T47D (cell line): ENCODE results near the gene LCP2.

Experiments
- DNase-seq, 2 experiments: peaks; one replicate each; pipeline versions ENCODE4 v3.0.0 to v3.0.0-alpha.2; 2011 to 2012; ENCODE audit warnings: low read depth in 1 of 2, low spot score in 1 of 2
- JUND ChIP-seq: IDR thresholded peaks from 2 replicates; pipeline ENCODE4 v1.6.1; 2012; ENCODE audit warnings: low read depth
- in situ Hi-C: cut with HindIII; loops from 2 replicates; pipeline ENCODE4 v1.10.0; 2016; ENCODE audit warnings: low sequenced_read_pairs, low pct_unique_long_range_greater_than_20kb

The LCP2 gene

DNA sequence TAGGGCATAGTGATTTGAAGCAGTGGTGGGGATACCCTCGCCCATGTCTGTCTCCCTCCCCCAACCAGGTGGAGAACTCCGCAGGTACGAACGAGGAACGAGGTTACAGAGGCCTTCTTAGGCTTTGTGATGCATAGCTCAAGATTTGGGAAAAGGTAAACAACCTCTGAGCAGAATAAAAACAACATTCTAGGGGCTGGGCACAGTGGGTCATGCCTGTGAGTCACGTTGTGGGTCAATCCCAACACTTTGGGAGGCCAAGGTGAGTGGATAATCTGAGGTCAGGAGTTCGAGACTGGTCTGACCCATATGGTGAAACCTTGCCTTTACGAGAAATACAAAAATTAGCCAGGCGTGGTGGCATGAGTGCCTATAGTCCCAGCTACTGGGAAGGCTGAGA is 3.6 kb upstream of the LCP2 start:
- in situ Hi-C loops = no loop called here
- no peak for DNase-seq
- TF ChIP-seq JUND = no peak

DNA sequence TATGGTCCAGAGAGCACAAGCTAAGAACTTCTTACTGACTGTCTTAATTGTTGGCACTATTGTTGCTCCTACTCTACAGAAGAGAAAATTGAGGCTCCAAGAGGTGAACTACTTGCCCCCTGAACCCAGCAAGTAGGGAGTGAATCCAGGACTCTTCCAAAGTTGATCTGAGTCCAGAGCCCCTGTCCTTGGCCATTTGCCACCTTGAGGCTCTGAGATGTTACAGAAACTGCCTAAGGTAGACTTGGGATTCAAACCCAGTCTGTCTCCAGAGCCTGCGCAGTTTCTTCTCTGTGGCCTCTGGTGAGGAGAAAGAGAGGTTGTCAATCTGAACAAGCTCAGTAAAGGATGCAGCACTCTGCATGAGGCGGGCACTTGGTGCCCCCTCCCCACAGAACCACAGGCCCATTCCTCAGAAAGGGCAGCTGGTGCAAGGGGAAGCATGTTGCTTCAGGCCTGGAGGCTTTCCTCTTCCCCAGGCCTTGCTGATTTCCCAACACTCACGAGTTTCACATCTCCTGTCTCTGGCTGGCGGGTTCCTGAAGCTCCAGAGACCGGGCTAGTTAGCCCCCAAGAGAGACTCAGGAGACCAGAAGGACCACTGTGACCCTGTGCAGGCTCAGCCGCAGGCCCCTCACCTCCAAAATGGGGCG is 2.9 kb upstream of the LCP2 start:
- in situ Hi-C loops = no loop called here
- no peak for TF ChIP-seq JUND
- DNase-seq = no peak

- TF ChIP-seq JUND = no peak
- in situ Hi-C loops = no loop called here
- DNase-seq = no peak
Measured at GRCh38 chr5:170296935-170297588, 515 bp downstream of the LCP2 start.

- in situ Hi-C loops = no loop called here
- no peak for TF ChIP-seq JUND
Measured at GRCh38 chr5:170296036-170296934, 1.3 kb downstream of the LCP2 start.

DNA sequence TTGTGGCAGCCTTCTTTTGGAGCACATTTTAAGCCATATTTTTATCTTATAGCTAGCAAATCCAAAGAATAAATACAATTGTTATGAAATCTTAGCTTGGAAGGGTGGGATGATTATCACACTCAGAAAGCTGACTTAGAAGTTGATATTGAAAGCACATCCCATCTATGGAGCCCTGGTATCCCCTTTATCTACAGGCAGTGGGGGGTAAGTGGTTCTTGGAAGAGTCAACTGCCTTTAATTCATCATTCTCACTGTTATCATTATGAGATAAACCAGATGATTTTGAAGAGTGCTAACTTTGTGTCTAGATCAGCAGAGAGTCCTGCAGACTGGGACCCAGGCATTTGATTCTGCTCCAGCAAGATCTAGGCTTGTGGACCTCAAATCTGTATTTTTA is 3.0 kb downstream of the LCP2 start:
- no peak for DNase-seq
- in situ Hi-C loops = no loop called here
- TF ChIP-seq JUND = no peak

More at GRCh38 chr5:170296036-170296934, 1.3 kb downstream of the LCP2 start:
- DNase-seq = no peak

DNA sequence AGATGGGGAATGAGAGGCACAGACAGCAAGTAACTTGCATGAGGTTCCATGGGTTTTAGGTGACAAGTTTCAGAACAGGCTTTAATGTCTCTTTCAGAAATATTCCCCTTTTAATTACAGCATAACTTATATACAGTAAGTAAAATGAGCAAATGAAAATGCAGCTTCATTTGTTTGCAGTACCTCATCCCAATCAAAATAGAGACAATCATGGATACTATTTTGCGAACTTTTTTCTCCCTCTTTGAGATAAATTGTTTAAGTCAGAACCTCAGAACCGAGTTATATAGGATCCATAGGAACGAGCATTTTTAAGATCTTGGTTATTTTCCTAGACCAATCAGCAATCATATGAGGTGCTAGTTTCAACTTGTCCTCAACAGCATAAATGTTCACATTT is 3.5 kb downstream of the LCP2 start:
- DNase-seq = no peak
- TF ChIP-seq JUND = no peak
- in situ Hi-C loops = no loop called here

DNA sequence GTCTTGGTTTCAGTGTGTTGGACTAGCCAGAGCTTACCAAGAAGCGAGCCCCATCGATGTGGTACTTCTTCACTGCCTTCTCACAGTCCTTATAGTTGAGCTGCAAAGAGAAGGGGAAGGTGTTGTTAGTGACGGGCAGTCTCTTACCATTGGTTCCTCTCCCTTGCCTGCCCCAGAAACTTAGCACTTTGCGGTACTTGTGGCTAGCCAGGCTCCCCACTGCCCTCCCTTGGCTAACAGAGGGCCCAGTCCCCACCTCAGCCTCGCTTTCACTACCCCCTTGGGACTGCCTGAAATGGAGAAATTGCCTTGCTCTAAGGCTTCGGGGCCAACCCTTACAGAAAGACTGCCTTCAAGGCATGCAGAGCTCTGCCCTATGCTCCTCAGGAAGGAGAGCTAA is 4.3 kb downstream of the LCP2 start:
- DNase-seq = no peak
- TF ChIP-seq JUND = no peak
- in situ Hi-C loops = no loop called here

DNA sequence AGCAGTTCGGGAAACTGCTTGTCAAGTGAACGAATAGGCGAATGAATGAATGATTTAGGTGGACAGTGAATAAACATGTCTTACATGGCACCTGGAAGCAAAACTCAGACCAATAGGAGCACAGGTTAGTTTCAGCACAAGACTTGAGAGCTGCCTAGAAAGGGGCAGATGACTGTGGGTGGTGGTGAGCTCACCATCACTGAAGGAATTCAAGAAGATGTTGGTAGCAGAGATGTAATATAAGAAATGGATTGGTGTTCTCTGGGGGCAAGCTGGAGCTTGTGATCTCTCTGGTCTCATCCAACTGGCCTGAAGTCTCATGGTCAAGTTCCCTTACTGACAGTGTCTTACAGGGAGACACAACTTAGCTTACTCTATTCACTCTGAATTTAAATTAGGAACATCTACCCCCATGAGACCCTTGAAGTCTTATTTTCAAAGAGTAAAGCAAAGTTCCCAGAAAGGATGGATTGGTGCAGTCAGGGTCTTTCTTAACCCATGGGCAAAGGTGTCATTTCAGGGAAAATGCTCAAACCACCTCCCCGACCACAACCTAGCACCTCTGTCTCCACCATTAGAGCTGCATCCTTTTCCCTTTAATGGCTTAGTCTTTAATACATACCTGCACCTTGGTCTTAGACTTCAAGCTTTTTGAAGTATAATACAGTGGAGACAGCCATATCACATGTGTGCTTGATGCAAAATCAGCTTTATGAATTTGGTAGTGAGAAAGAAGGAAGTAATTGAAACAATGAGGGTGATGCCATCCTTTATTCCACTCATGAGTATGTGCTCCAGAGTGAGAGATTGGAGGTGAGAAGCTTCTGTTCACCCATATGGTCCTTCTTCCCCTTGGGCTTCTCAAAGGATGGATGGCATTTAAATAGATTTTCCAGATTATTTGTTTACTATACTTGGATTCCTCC is 5.1 kb downstream of the LCP2 start:
- no peak for TF ChIP-seq JUND
- in situ Hi-C loops = no loop called here

DNA sequence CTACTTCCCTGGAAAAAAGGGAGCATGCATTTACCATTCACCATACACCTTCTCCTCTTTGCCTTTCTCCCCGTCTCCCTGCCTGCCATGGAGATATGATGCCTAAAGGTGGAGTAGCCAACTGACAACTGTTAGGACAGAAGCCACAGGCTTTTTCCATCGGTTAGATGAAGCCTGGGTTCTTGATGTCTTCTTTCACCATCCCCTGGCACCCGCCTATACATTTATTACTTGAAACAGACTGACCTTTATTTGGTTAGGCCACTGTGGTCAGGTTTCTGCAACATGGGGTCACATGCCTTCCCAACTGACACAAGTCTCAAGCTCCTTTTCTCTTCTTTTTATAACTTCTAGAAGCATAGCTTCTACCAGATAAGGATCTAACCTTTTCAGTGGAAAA is 7.1 kb downstream of the LCP2 start:
- DNase-seq = no peak
- in situ Hi-C loops = no loop called here
- TF ChIP-seq JUND = no peak

More for the DNA sequence above, 5.1 kb downstream of the LCP2 start:
- DNase-seq = no peak

- no peak for DNase-seq
- in situ Hi-C loops = no loop called here
- no peak for TF ChIP-seq JUND
Measured at GRCh38 chr5:170289764-170290163, 7.8 kb downstream of the LCP2 start.

DNA sequence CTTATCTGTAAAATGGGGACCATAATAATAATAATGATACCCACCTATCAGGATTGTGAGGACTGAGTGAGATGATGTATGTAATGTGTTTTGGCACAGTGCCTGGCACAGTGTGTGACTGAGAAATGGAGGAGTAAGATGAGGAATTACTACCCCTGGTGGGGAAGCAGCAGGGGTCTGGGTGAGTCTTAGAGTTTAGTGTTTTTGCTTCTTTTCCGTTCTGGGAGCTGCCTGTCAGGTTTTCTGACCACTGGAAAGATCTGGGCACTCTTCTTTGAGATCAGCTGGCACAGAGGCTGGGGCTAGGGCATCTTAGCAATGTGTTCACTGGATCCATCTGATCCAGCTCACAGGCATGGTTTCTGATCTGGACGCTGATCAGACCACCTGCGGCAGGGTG is 8.5 kb downstream of the LCP2 start:
- TF ChIP-seq JUND = no peak
- in situ Hi-C loops = no loop called here
- DNase-seq = no peak

DNA sequence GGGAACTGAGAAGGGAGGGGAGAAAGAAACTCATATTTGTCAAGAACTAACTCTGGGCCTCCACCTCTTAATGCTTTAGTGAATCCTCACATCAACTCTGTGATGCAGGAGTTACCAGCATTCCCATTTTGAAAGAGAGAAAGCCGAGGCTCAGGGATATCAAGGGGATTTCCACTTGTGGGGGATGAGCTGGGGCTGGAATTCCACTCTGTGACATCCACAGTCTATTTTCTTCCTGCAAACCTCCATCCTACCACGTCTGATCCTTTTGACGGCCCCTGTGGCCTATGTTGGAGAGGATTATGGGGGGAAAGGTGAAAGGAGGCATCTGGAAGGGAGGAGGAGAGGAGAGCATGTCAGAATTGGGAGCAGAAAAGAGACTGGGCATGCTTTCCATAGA is 9.0 kb downstream of the LCP2 start:
- no peak for DNase-seq
- no peak for TF ChIP-seq JUND
- in situ Hi-C loops = no loop called here

- DNase-seq = no peak
- TF ChIP-seq JUND = no peak
- in situ Hi-C loops = no loop called here
Measured at GRCh38 chr5:170288151-170288550, 9.4 kb downstream of the LCP2 start.
